ENCODE results near the gene SELENON. TPM values are rescaled to one million over a fixed set of nuclear protein-coding genes. Genes with fewer than 3 reads are reported as not detected.

SELENON gene
- polyA plus RNA-seq, 3 donors from 2014 or later: 0.79 to 1.6 (median 0.90) TPM

GRCh38 chr1:25804244-25804963 is 4.4 kb downstream of the SELENON start:
- H3K36me3 Mint-ChIP-seq: peaks cover 4 to 8% (median 4%) of the 10 kb centered on the region in 3 donors
- no peaks in the 10 kb centered on the region for H3K9me3 Mint-ChIP-seq
- peaks cover 6 to 7% of the 10 kb centered on the region in 2 donors for H3K4me1 Mint-ChIP-seq
- no peak for DNase-seq
- no peak overlapping the region for H3K4me3 Mint-ChIP-seq
- H3K27me3 Mint-ChIP-seq (ENCODE audit: low read depth in 3 of 3): peaks cover 0 to 6% (median 3%) of the 10 kb centered on the region in 3 donors
- H3K27ac Mint-ChIP-seq: peak overlapping the region in 1 of 6 donors; percentile 46

DNA sequence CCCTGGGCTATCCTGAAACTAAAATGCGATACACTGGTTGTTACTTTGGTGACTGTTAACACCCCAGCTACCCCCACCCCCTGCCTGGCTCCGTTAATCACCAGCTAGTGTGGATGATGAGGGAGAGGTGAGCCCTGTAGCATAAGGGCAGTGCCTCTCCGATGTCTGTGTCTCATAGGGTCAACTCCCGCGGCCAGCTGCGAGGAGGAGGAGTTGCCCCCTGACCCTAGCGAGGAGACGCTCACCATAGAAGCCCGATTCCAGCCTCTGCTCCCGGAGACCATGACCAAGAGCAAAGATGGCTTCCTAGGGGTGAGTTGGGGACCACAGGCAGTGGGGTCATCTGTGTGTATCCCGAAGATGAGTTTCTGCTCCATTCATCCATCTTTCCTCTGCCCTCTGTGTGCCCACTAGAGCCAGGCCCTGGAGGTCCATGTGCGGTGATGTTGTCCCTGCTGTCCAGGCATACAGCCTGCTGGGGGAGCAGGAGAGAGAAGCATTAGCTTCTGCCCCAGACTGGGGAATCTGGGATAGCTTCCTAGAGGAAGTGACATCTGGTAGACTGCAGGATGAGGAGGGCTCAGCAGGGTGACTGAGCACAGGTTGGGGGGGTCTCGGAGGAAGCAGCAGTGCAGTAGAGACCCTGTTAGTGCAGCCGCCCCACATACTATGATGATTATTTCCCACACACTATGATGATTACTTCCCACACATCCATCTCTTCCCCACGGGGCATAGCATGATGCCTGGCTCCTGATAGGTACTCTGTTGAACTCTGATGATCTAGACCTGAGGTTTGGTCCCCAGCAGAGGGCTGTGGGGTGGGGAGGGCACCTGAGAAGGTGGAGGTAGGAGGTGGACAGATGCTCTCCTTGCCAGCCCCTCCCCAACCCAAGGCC is 5.2 kb downstream of the SELENON start:
- no peak overlapping the region for H3K4me3 Mint-ChIP-seq
- DNase-seq: no peak
- no peaks in the 10 kb centered on the region for H3K9me3 Mint-ChIP-seq
- peaks cover 4 to 8% (median 4%) of the 10 kb centered on the region in 3 donors for H3K36me3 Mint-ChIP-seq
- H3K27me3 Mint-ChIP-seq (ENCODE audit: low read depth in 3 of 3): peaks cover 0 to 3% (median 2%) of the 10 kb centered on the region in 3 donors
- peak overlapping the region in 1 of 6 donors; percentile 46 for H3K27ac Mint-ChIP-seq
- peaks cover 4 to 7% of the 10 kb centered on the region in 2 donors for H3K4me1 Mint-ChIP-seq

DNA sequence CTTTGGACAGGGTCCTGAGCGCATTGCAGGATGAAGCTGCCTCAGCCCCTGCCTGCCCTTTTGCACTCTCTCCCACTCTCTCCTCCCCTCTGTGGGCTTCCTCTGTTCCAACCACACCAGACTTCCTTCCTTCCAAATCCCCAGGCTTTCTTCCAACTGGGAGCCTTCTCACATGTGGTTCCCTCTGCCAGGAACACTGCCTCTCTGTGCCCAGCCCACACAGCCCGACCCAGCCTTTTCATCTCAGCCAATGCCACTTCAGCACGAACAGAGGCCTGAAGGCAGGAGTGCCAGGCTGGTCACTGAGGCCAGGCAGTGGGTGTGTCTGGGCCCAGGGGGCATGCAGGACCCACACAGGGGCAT is 5.9 kb downstream of the SELENON start:
- Mint-ChIP-seq H3K27ac (no peak overlapping the region), H3K27me3 (ENCODE audit: low read depth in 3 of 3) (peaks cover 0 to 2% (median 0%) of the 10 kb centered on the region in 3 donors), H3K4me3 (no peak overlapping the region), H3K36me3 (peaks cover 4 to 8% (median 4%) of the 10 kb centered on the region in 3 donors), H3K9me3 (no peaks in the 10 kb centered on the region), H3K4me1 (peaks cover 1 to 2% of the 10 kb centered on the region in 2 donors)
- DNase-seq: no peak

- Mint-ChIP-seq H3K4me1 (peaks cover 0 to 3% of the 10 kb centered on the region in 2 donors), H3K27me3 (ENCODE audit: low read depth in 3 of 3) (peaks cover 0 to 2% (median 0%) of the 10 kb centered on the region in 3 donors), H3K27ac (no peak overlapping the region), H3K36me3 (peaks cover 4 to 8% (median 4%) of the 10 kb centered on the region in 3 donors), H3K9me3 (no peaks in the 10 kb centered on the region), H3K4me3 (no peak overlapping the region)
- DNase-seq: no peak
Measured at GRCh38 chr1:25806418-25806817, 6.4 kb downstream of the SELENON start.

- H3K4me1 Mint-ChIP-seq: peaks cover 0 to 3% of the 10 kb centered on the region in 2 donors
- peaks cover 4 to 8% (median 4%) of the 10 kb centered on the region in 3 donors for H3K36me3 Mint-ChIP-seq
- no peak for DNase-seq
- no peak overlapping the region for H3K27ac Mint-ChIP-seq
- H3K4me3 Mint-ChIP-seq: no peak overlapping the region
- H3K9me3 Mint-ChIP-seq: no peaks in the 10 kb centered on the region
- peaks cover 0 to 2% (median 0%) of the 10 kb centered on the region in 3 donors for H3K27me3 Mint-ChIP-seq (ENCODE audit: low read depth in 3 of 3)
Measured at GRCh38 chr1:25807480-25808390, 7.7 kb downstream of the SELENON start.

DNA sequence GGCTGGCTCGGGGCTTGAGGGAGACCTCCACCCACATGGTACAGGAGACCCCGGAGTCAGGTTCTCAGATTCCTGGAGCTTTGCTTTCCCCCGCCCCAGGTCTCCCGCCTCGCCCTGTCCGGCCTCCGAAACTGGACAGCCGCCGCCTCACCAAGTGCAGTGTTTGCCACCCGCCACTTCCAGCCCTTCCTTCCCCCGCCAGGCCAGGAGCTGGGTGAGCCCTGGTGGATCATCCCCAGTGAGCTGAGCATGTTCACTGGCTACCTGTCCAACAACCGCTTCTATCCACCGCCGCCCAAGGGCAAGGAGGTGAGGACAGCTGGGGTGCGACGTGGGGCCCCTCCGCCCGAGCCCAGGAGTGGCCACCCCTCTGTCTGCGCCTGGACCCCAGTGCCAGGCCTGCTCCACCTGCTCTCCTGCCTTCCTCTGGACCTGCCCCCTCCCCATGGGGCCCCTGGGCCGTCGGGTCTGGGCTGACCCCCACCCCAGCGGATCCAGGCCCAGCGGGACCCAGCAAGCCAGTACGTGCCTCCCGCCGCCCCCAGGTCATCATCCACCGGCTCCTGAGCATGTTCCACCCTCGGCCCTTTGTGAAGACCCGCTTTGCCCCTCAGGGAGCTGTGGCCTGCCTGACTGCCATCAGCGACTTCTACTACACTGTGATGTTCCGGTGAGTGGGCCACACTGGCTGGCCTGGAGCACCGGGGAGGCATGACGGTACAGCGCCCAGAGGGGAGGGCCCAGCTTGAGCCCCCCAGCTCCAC is 8.7 kb downstream of the SELENON start:
- Mint-ChIP-seq H3K36me3 (peaks cover 4 to 8% (median 4%) of the 10 kb centered on the region in 3 donors), H3K4me3 (no peak overlapping the region), H3K9me3 (no peaks in the 10 kb centered on the region), H3K27ac (no peak overlapping the region), H3K4me1 (peaks cover 0 to 3% of the 10 kb centered on the region in 2 donors), H3K27me3 (ENCODE audit: low read depth in 3 of 3) (peaks cover 0 to 4% (median 0%) of the 10 kb centered on the region in 3 donors)
- no peak for DNase-seq

DNA sequence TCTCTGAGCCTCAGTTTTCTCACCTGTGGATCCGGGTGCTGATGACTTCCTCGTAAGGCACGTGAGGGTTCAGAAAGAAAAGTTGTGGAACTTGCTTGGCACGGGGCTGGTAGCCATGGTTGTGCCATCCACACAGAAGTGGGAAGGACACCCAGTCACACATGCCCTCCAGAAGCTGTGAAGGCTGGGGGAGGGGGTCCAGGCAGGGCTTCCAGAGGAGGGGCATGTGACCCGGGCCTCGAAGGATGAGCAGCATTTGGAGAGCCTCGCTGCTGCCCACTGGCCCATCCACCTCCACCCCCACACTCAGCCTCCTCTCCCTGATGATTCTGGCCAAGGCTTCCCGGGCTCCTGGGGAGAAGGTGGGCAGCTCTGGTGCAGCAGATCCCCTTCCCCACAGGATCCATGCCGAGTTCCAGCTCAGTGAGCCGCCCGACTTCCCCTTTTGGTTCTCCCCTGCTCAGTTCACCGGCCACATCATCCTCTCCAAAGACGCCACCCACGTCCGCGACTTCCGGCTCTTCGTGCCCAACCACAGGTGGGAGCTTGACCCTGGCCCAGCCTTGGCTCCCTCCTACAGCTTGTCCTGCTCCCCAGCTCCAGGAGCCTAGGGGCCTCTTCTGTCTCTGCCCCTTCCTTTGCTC is 9.4 kb downstream of the SELENON start:
- DNase-seq: no peak
- Mint-ChIP-seq H3K27me3 (ENCODE audit: low read depth in 3 of 3) (peaks cover 0 to 4% (median 0%) of the 10 kb centered on the region in 3 donors), H3K27ac (no peak overlapping the region), H3K9me3 (no peaks in the 10 kb centered on the region), H3K4me3 (no peak overlapping the region), H3K4me1 (peaks cover 0 to 3% of the 10 kb centered on the region in 2 donors), H3K36me3 (peaks cover 4 to 8% (median 4%) of the 10 kb centered on the region in 3 donors)

GRCh38 chr1:25809929-25810328 is 9.9 kb downstream of the SELENON start:
- Mint-ChIP-seq H3K36me3 (peaks cover 4 to 8% (median 4%) of the 10 kb centered on the region in 3 donors), H3K4me3 (no peak overlapping the region), H3K4me1 (peaks cover 0 to 3% of the 10 kb centered on the region in 2 donors), H3K27me3 (ENCODE audit: low read depth in 3 of 3) (peaks cover 0 to 2% (median 0%) of the 10 kb centered on the region in 3 donors), H3K9me3 (no peaks in the 10 kb centered on the region), H3K27ac (no peak overlapping the region)
- DNase-seq: no peak

DNA sequence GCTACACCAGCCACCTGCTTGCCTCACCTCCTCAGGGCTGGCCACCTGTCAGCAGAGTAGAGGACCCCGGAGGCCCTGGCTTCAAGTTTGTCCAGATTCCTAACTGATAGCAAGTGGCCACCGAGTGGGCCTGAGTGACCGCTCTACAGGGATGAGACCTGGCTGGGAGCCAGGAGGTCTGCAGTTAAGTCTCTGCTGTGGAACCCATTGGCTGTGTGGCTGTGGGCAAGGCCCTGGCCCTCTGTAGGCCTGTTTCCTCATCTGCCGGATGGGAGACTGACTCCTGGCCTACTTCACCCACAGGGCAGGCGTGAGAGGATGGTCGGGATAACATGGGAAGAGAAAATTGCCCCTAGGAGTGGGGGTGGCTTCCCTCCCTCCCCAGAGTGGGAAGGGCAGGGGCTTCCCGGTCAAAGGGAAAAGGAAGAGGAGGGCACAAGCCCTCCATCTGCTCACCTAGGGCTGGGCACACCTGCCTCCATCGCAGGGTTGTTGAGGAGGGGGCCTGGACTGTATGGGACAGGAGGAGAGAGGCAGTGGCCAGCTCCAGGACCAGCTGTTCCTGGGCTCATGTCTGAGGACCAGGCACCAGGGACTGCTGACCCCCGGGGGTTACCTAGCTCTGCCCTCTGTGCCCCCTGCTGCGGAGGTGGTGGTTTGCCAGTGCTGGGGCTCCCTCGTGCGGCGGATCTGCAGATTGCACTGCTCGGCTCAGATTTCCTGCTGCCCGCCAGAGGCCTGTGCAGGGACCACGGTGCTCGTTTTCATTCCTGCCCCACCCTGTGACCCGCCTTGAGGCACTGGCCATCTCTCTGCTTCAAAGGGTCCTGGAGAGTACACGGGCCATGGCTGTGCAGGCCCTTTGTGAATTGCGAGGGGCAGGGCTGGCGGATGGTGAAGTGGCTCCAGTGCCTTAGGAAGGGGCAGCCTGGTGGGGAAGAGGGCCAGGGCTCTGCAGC is 10.6 kb downstream of the SELENON start:
- H3K4me3 Mint-ChIP-seq: no peak overlapping the region
- H3K27ac Mint-ChIP-seq: no peak overlapping the region
- H3K27me3 Mint-ChIP-seq (ENCODE audit: low read depth in 3 of 3): peaks cover 0 to 2% (median 0%) of the 10 kb centered on the region in 3 donors
- H3K36me3 Mint-ChIP-seq: peaks cover 4 to 6% (median 4%) of the 10 kb centered on the region in 3 donors
- peaks cover 0 to 3% of the 10 kb centered on the region in 2 donors for H3K4me1 Mint-ChIP-seq
- DNase-seq: peak; percentile 71 to 76 (median 73)
- no peaks in the 10 kb centered on the region for H3K9me3 Mint-ChIP-seq

DNA sequence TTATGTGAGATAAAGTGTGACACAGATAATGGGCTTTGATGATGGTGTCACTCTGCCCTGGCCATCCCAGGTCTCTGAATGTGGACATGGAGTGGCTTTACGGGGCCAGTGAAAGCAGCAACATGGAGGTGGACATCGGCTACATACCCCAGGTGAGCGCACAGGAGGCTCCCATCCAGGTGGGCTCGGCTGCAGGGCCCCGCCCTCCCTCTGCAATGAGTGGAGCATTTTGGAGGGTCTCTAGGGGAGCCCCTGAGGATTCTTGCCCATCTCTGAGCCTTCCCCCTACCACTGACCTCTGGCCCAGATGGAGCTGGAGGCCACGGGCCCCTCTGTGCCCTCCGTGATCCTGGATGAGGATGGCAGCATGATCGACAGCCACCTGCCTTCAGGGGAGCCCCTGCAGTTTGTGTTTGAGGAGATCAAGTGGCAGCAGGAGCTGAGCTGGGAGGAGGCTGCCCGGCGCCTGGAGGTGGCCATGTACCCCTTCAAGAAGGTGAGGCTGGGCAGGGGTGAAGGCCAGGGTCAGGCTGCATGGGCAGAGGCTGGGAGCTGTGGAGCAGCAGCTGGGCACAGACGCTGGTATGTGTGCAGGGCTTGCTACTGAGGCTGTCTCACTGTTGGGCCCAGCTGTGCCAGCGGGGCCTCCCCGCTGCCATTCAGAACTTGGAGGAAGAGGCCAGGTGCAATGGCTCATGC is 11.5 kb downstream of the SELENON start:
- H3K4me3 Mint-ChIP-seq: no peak overlapping the region
- H3K9me3 Mint-ChIP-seq: no peaks in the 10 kb centered on the region
- H3K27me3 Mint-ChIP-seq (ENCODE audit: low read depth in 3 of 3): peaks cover 0 to 2% (median 0%) of the 10 kb centered on the region in 3 donors
- no peak for DNase-seq
- H3K27ac Mint-ChIP-seq: no peak overlapping the region
- peaks cover 0 to 3% of the 10 kb centered on the region in 2 donors for H3K4me1 Mint-ChIP-seq
- H3K36me3 Mint-ChIP-seq: no peaks in the 10 kb centered on the region

Data from immature natural killer cell (primary cell).